Lower leg skin (tissue), 4 donors: Measurements from ENCODE around the gene OR13D1. TPM values are rescaled to one million over a fixed set of nuclear protein-coding genes. Genes with fewer than 3 reads are reported as not detected.

Experiments used
- DNase-seq, 2 donors: peaks; one replicate each; pipeline ENCODE4 v3.0.0-alpha.2; 2019; ENCODE audit warnings: low spot score in 2 of 2
- H3K4me3 ChIP-seq: fragments of 200-600 bp; sonication (generic); 2 replicates; pipeline ENCODE4 v1.5.1; 2017; ENCODE audit warnings: mild to moderate bottlenecking, low read depth; ENCODE audit not compliant: poor library complexity, severe bottlenecking
- CTCF ChIP-seq, 3 donors: fragments of 450-650 bp; IDR thresholded peaks; one replicate each; pipeline ENCODE4 v1.5.1; 2016; ENCODE audit warnings: antibody characterized with exemption in 3 of 3, mild to moderate bottlenecking in 3 of 3, moderate library complexity in 2 of 3
- POLR2A ChIP-seq, 2 donors: fragments of 450-650 bp; IDR thresholded peaks; one replicate each; pipeline ENCODE4 v1.6.1; 2016 to 2017; ENCODE audit warnings: antibody characterized with exemption in 2 of 2, mild to moderate bottlenecking in 1 of 2, moderate library complexity in 1 of 2
- WGBS, 2 donors: methylation state at CpG; one replicate each; pipeline ENCODE4 v1.1.5; 2018; 5-methylcytosine and 5-hydroxymethylcytosine counted together
- intact Hi-C: fragments of 100-400 bp; cut with DNase I; formaldehyde crosslinking; loops from one replicate; pipeline ENCODE4 v1.15.0; 2023; ENCODE audit warnings: low total_unique reads
- total RNA-seq, 4 donors: library from RNA; depleted of rRNA; stranded (reverse); fragments of >200 nt; gene quantifications; one replicate each; pipeline ENCODE4 v1.1.0, GENCODE V29; 2016

The OR13D1 gene
- total RNA-seq, 4 donors from 2014 or later, result not detected

DNA sequence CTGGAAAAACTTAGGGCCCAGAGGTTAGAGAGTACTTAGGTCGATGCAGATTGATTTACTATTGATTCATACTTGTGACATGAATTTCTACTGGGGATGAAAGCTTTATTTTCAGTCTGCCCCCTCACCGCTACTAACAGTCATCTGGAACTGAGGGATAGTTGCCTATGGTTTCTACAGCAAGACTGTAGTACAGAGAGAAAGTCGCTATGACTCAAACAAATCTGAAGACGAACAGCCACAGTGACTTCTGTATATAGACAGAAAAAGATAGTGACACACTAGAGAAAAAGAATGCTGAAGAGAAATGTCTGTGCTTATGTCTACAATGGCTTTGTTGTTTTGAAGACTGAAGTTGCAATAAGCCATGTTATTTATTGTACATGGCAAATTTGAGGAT, 17.3 kb downstream of the OR13D1 start:
- no peak overlapping the region for H3K4me3 ChIP-seq
- no peak for DNase-seq
- TF ChIP-seq POLR2A (IDR thresholded peaks at IDR 0.05) (no peak), CTCF (IDR thresholded peaks at IDR 0.05) (no peak)
- WGBS, 2 donors, result 87 to 90% methylated on average over 4 of the region's 4 CpGs
- intact Hi-C loops, result no loop called here

GRCh38 chr9:104725014-104725413, 30.7 kb downstream of the OR13D1 start:
- TF ChIP-seq POLR2A (IDR thresholded peaks at IDR 0.05) (no peak), CTCF (IDR thresholded peaks at IDR 0.05) (no peak)
- no peak for DNase-seq
- intact Hi-C loops, result loop anchor here (10.0 kb wide), 1 partner anchor 1290 kb away; no protein-coding TSS in a partner anchor
- no peak overlapping the region for H3K4me3 ChIP-seq
- 80 to 92% methylated on average over 5 of the region's 5 CpGs for WGBS, 2 donors

DNA sequence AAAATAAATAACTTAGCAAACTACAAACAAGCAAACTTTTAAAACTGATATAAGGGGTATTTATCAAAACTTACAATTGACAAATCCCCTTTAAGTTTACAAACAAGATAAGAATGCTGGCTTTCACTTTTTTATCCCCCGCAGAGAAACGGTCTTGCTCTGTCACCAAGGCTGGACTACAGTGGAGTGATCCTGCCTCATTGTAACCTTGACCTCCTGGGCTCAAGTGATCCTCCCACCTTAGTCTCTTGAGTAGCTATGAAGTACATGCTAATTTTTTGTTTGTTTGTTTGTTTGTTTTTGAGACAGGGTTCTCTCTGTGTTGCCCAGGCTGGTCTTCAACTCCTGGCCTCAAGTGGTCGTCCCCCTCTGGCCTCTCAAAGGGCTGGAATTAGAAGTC, 44.1 kb downstream of the OR13D1 start:
- TF ChIP-seq CTCF (IDR thresholded peaks at IDR 0.05) (no peak), POLR2A (IDR thresholded peaks at IDR 0.05) (no peak)
- intact Hi-C loops, result no loop called here
- H3K4me3 ChIP-seq, result no peak overlapping the region
- WGBS, 2 donors, result 73 to 78% methylated on average over 3 of the region's 3 CpGs
- no peak for DNase-seq

- 18 to 31% methylated on average over 1 of the region's 1 CpG for WGBS, 2 donors
- TF ChIP-seq CTCF (IDR thresholded peaks at IDR 0.05), result no peak
- no peak for TF ChIP-seq POLR2A (IDR thresholded peaks at IDR 0.05)
- intact Hi-C loops, result no loop called here
- DNase-seq, result no peak
- no peak overlapping the region for H3K4me3 ChIP-seq
Observed at GRCh38 chr9:104740621-104741020, 46.3 kb downstream of the OR13D1 start.

DNA sequence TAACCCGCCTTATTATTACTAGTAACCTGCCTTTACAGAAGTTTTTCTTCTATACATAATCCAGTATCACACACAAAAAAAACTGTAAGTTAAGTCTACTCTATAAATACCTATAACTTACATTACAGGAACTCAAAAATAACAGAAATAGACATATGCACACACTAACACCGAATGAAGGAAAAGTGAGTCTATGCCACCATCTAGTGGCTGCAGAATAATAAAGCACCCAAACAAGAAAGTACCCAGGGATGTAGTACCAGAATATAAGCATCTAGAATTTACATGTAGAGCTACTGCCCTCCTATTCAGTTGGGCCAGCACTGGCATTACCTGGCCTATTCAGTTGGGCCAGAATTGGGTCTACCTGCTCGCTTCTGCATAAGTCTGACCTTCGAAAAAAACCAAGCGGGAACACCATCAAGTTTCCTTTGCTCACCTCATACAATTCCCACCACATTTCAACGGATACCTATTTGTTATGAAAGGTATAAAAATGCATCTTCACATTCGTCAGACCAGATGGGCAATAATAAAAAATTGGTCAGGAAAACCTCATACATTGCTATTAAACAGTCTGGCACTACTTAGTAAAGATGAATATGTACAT, 49.2 kb downstream of the OR13D1 start:
- intact Hi-C loops, result no loop called here
- TF ChIP-seq CTCF (IDR thresholded peaks at IDR 0.05) (peak in 1 of 3 donors; percentile 21), POLR2A (IDR thresholded peaks at IDR 0.05) (no peak)
- no peak overlapping the region for H3K4me3 ChIP-seq
- DNase-seq, result no peak
- 26 to 36% methylated on average over 7 of the region's 7 CpGs for WGBS, 2 donors

Other genes starting within 250 kb of the OR13D1 start
- gene OR13F1, start 190.3 kb upstream of the OR13D1 start, total RNA-seq, result not detected
- not detected for gene OR13C4, start 167.3 kb upstream of the OR13D1 start, total RNA-seq
- gene OR13C3, start 157.7 kb upstream of the OR13D1 start, total RNA-seq, result not detected
- not detected for gene OR13C8, start 125.3 kb upstream of the OR13D1 start, total RNA-seq
- gene OR13C5, start 95.1 kb upstream of the OR13D1 start, total RNA-seq, result not detected
- under 1 TPM in 1 of 4 donors, not detected in 3; 0.36 TPM for gene OR13C2, start 88.9 kb upstream of the OR13D1 start, total RNA-seq
- not detected for gene OR13C9, start 76.3 kb upstream of the OR13D1 start, total RNA-seq
- gene NIPSNAP3A, start 53.2 kb downstream of the OR13D1 start, total RNA-seq, result 10 to 100 TPM; 22.0 to 30.1 (median 26.0) TPM
- 1 to 10 TPM; 1.6 to 3.2 (median 1.9) TPM for gene NIPSNAP3B, start 69.6 kb downstream of the OR13D1 start, total RNA-seq
- 10 to 100 TPM; 35.6 to 60.7 (median 39.8) TPM for gene ABCA1, start 233.6 kb downstream of the OR13D1 start, total RNA-seq